SK-N-SH treated with all-trans-retinoic acid at 6 μM for 48 hours (cell line): Measurements from ENCODE around the gene DTWD2.

Source experiments
- ATAC-seq: fragments of 200-7000 bp; cut with Tn5 transposase; 3 replicates; pipeline ENCODE4 v1.9.1; 2020; ENCODE audit warnings: mild to moderate bottlenecking, moderate library complexity
- ARNTL ChIP-seq: fragments of 450-650 bp; formaldehyde crosslinking; IDR thresholded peaks from 2 replicates; pipeline ENCODE4 v1.5.0; 2020; ENCODE audit warnings: low read depth, mild to moderate bottlenecking, moderate library complexity, borderline replicate concordance
- BACH2 ChIP-seq: fragments of 250-450 bp; sonication (Bioruptor Pico); IDR thresholded peaks from 2 replicates; pipeline ENCODE4 v1.9.0; 2021; ENCODE audit warnings: mild to moderate bottlenecking, borderline replicate concordance
- GLIS3 ChIP-seq: fragments of 250-450 bp; sonication (Bioruptor Pico); IDR thresholded peaks from 2 replicates; pipeline ENCODE4 v1.5.0; 2020; ENCODE audit warnings: mild to moderate bottlenecking, moderate library complexity
- ISL1 ChIP-seq: fragments of 250-450 bp; sonication (Bioruptor Pico); IDR thresholded peaks from 2 replicates; pipeline ENCODE4 v2.1.2; 2022; ENCODE audit warnings: mild to moderate bottlenecking, moderate library complexity
- OSR1 ChIP-seq: fragments of 250-450 bp; sonication (Bioruptor Pico); IDR thresholded peaks from 2 replicates; pipeline ENCODE4 v1.8.0; 2022; ENCODE audit warnings: moderate library complexity, mild to moderate bottlenecking, inconsistent platforms
- PPARA ChIP-seq: fragments of 250-450 bp; sonication (Bioruptor Pico); IDR thresholded peaks from 2 replicates; pipeline ENCODE4 v1.5.0; 2020; ENCODE audit warnings: mild to moderate bottlenecking, borderline replicate concordance
- RARB ChIP-seq: fragments of 250-450 bp; sonication (Bioruptor Pico); IDR thresholded peaks from 2 replicates; pipeline ENCODE4 v1.8.0; 2021; ENCODE audit warnings: mild to moderate bottlenecking, moderate library complexity
- SNAI2 ChIP-seq: fragments of 250-450 bp; sonication (Bioruptor Pico); IDR thresholded peaks from 2 replicates; pipeline ENCODE4 v1.5.0; 2020; ENCODE audit warnings: mild to moderate bottlenecking, moderate library complexity
- TCF4 ChIP-seq: fragments of 250-450 bp; sonication (Bioruptor Pico); IDR thresholded peaks from 2 replicates; pipeline ENCODE4 v1.8.0; 2021; ENCODE audit warnings: mild to moderate bottlenecking, moderate library complexity, borderline replicate concordance
- TOX ChIP-seq: fragments of 250-450 bp; sonication (Bioruptor Pico); IDR thresholded peaks from 2 replicates; pipeline ENCODE4 v1.8.0; 2021; ENCODE audit warnings: mild to moderate bottlenecking, moderate library complexity, borderline replicate concordance
- ZC3H10 ChIP-seq: fragments of 250-450 bp; sonication (Bioruptor Pico); IDR thresholded peaks from 2 replicates; pipeline ENCODE4 v1.5.1; 2021; ENCODE audit warnings: mild to moderate bottlenecking, moderate library complexity
- ZFP3 ChIP-seq: fragments of 250-450 bp; sonication (Bioruptor Pico); IDR thresholded peaks from 2 replicates; pipeline ENCODE4 v1.5.0; 2020; ENCODE audit warnings: mild to moderate bottlenecking, moderate library complexity
- ZFP30 ChIP-seq: fragments of 450-650 bp; formaldehyde crosslinking; IDR thresholded peaks from 2 replicates; pipeline ENCODE4 v1.5.0; 2022; ENCODE audit warnings: mild to moderate bottlenecking, moderate library complexity
- ZNF565 ChIP-seq: fragments of 450-650 bp; formaldehyde crosslinking; conservative IDR thresholded peaks from 2 replicates; pipeline ENCODE4 v1.5.0; 2020; ENCODE audit warnings: low read depth, mild to moderate bottlenecking, moderate library complexity
- ZNF70 ChIP-seq: fragments of 450-650 bp; formaldehyde crosslinking; IDR thresholded peaks from 2 replicates; pipeline ENCODE4 v1.5.0; 2020; ENCODE audit warnings: mild to moderate bottlenecking, moderate library complexity
- ZNF8 ChIP-seq: fragments of 450-650 bp; formaldehyde crosslinking; IDR thresholded peaks from 2 replicates; pipeline ENCODE4 v1.5.0; 2020; ENCODE audit warnings: mild to moderate bottlenecking, moderate library complexity
- TF ChIP-seq, protein P1 (sequence below): fragments of 250-450 bp; sonication (Bioruptor Pico); IDR thresholded peaks from 2 replicates; pipeline ENCODE4 v1.5.1; 2021; ENCODE audit warnings: mild to moderate bottlenecking, moderate library complexity
- TF ChIP-seq, protein P2 (sequence below): fragments of 250-450 bp; sonication (Bioruptor Pico); IDR thresholded peaks from 2 replicates; pipeline ENCODE4 v1.8.0; 2020; ENCODE audit warnings: mild to moderate bottlenecking, moderate library complexity, borderline replicate concordance
- TF ChIP-seq, protein P3 (sequence below): fragments of 250-450 bp; sonication (Bioruptor Pico); IDR thresholded peaks from 2 replicates; pipeline ENCODE4 v1.5.0; 2020; ENCODE audit warnings: mild to moderate bottlenecking, moderate library complexity
- TF ChIP-seq, protein P4 (sequence below): fragments of 250-450 bp; sonication (Bioruptor Pico); IDR thresholded peaks from 2 replicates; pipeline ENCODE4 v1.8.0; 2021; ENCODE audit warnings: low read depth, mild to moderate bottlenecking, moderate library complexity, borderline replicate concordance
- TF ChIP-seq, protein P5 (sequence below): fragments of 250-450 bp; sonication (Bioruptor Pico); IDR thresholded peaks from 2 replicates; pipeline ENCODE4 v1.5.1; 2020; ENCODE audit warnings: low read depth, mild to moderate bottlenecking, moderate library complexity

The DTWD2 gene

DNA sequence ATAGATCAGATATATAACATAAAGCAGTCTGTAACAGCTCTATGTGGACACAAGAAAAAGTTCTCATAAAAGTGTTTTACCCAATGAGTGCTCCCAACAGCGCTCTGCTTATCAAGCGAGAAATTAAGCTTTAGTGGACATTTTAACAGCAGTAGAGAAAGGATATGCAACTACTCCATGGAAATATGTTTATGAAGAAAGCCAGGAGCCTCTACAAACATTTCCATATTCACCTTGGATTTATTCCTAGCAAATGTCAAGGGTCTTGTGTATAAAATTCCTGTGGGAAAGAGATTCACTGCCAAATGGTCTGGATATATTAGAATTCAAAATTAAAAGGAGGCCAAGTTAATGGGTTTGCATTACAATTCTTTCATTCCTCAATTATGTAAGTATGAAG lies 66.5 kb downstream of the DTWD2 start:
- TF ChIP-seq ZNF8 (no peak), OSR1 (no peak), ZFP30 (no peak), BACH2 (no peak), RARB (CRISPR knock-in tag) (no peak), ZNF70 (no peak), ZNF565 (CRISPR knock-in tag) (no peak), ZC3H10 (no peak), ISL1 (CRISPR knock-in tag) (no peak), ZFP3 (no peak), TOX (no peak), TCF4 (CRISPR knock-in tag) (no peak), GLIS3 (CRISPR knock-in tag) (no peak), SNAI2 (CRISPR knock-in tag) (no peak)
- TF ChIP-seq, protein P1, sequence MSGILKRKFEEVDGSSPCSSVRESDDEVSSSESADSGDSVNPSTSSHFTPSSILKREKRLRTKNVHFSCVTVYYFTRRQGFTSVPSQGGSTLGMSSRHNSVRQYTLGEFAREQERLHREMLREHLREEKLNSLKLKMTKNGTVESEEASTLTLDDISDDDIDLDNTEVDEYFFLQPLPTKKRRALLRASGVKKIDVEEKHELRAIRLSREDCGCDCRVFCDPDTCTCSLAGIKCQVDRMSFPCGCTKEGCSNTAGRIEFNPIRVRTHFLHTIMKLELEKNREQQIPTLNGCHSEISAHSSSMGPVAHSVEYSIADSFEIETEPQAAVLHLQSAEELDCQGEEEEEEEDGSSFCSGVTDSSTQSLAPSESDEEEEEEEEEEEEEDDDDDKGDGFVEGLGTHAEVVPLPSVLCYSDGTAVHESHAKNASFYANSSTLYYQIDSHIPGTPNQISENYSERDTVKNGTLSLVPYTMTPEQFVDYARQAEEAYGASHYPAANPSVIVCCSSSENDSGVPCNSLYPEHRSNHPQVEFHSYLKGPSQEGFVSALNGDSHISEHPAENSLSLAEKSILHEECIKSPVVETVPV = no peak
- TF ChIP-seq, protein P2, sequence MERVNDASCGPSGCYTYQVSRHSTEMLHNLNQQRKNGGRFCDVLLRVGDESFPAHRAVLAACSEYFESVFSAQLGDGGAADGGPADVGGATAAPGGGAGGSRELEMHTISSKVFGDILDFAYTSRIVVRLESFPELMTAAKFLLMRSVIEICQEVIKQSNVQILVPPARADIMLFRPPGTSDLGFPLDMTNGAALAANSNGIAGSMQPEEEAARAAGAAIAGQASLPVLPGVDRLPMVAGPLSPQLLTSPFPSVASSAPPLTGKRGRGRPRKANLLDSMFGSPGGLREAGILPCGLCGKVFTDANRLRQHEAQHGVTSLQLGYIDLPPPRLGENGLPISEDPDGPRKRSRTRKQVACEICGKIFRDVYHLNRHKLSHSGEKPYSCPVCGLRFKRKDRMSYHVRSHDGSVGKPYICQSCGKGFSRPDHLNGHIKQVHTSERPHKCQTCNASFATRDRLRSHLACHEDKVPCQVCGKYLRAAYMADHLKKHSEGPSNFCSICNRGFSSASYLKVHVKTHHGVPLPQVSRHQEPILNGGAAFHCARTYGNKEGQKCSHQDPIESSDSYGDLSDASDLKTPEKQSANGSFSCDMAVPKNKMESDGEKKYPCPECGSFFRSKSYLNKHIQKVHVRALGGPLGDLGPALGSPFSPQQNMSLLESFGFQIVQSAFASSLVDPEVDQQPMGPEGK (CRISPR knock-in tag) = no peak
- TF ChIP-seq, protein P3, sequence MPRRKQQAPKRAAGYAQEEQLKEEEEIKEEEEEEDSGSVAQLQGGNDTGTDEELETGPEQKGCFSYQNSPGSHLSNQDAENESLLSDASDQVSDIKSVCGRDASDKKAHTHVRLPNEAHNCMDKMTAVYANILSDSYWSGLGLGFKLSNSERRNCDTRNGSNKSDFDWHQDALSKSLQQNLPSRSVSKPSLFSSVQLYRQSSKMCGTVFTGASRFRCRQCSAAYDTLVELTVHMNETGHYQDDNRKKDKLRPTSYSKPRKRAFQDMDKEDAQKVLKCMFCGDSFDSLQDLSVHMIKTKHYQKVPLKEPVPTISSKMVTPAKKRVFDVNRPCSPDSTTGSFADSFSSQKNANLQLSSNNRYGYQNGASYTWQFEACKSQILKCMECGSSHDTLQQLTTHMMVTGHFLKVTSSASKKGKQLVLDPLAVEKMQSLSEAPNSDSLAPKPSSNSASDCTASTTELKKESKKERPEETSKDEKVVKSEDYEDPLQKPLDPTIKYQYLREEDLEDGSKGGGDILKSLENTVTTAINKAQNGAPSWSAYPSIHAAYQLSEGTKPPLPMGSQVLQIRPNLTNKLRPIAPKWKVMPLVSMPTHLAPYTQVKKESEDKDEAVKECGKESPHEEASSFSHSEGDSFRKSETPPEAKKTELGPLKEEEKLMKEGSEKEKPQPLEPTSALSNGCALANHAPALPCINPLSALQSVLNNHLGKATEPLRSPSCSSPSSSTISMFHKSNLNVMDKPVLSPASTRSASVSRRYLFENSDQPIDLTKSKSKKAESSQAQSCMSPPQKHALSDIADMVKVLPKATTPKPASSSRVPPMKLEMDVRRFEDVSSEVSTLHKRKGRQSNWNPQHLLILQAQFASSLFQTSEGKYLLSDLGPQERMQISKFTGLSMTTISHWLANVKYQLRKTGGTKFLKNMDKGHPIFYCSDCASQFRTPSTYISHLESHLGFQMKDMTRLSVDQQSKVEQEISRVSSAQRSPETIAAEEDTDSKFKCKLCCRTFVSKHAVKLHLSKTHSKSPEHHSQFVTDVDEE (CRISPR knock-in tag) = no peak
- TF ChIP-seq, protein P4, sequence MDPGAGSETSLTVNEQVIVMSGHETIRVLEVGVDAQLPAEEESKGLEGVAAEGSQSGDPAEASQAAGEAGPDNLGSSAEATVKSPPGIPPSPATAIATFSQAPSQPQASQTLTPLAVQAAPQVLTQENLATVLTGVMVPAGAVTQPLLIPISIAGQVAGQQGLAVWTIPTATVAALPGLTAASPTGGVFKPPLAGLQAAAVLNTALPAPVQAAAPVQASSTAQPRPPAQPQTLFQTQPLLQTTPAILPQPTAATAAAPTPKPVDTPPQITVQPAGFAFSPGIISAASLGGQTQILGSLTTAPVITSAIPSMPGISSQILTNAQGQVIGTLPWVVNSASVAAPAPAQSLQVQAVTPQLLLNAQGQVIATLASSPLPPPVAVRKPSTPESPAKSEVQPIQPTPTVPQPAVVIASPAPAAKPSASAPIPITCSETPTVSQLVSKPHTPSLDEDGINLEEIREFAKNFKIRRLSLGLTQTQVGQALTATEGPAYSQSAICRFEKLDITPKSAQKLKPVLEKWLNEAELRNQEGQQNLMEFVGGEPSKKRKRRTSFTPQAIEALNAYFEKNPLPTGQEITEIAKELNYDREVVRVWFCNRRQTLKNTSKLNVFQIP = no peak
- TF ChIP-seq, protein P5, sequence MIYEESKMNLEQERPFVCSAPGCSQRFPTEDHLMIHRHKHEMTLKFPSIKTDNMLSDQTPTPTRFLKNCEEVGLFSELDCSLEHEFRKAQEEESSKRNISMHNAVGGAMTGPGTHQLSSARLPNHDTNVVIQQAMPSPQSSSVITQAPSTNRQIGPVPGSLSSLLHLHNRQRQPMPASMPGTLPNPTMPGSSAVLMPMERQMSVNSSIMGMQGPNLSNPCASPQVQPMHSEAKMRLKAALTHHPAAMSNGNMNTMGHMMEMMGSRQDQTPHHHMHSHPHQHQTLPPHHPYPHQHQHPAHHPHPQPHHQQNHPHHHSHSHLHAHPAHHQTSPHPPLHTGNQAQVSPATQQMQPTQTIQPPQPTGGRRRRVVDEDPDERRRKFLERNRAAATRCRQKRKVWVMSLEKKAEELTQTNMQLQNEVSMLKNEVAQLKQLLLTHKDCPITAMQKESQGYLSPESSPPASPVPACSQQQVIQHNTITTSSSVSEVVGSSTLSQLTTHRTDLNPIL (CRISPR knock-in tag) = no peak
- TF ChIP-seq, all 23 proteins: peak for 0
- ATAC-seq = no peak

DNA sequence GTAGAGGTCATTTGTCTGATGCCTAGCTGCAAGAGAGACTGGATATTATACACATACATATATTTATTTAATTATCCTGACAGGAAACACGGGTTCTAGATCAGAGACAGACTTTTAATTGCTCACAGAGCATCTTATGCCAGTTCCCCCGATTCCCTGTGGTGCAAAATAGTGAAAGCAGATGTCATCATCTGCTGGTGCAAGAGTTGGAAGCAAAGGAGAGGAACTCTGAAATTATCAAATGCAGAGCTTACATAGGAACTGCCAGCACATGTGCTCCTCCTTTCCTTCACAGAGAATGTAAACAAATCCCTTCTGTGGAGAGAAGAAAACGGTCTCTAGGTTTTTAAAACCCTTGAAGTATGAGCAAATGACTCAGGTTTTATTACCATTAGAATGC lies 69.3 kb downstream of the DTWD2 start:
- TF ChIP-seq ZFP30 = no peak
- no peak for TF ChIP-seq ARNTL (CRISPR knock-in tag)
- no peak for TF ChIP-seq ZC3H10
- TF ChIP-seq, protein P4 = no peak
- no peak for TF ChIP-seq BACH2
- no peak for TF ChIP-seq RARB (CRISPR knock-in tag)
- TF ChIP-seq PPARA (CRISPR knock-in tag) = no peak
- no peak for TF ChIP-seq ISL1 (CRISPR knock-in tag)
- no peak for TF ChIP-seq ZFP3
- TF ChIP-seq OSR1 = no peak
- TF ChIP-seq TOX = no peak
- no peak for TF ChIP-seq GLIS3 (CRISPR knock-in tag)
- TF ChIP-seq, protein P5 (CRISPR knock-in tag) = no peak
- no peak for TF ChIP-seq ZNF565 (CRISPR knock-in tag)
- no peak for ATAC-seq
